Activated T-cell treated with anti-CD3 and anti-CD28 coated beads, Interleukin-2, amount 50 U/mL, for 48 hours (primary cell): ENCODE data around the gene FGF1.

Experiments
- DNase-seq, 2 experiments: peaks; one replicate each; pipeline ENCODE4 v3.0.0-alpha.2; 2020

The FGF1 gene

GRCh38 chr5:142696379-142696778 is 10.5 kb upstream of the FGF1 start:
- no peak for DNase-seq

GRCh38 chr5:142694092-142694856 is 8.4 kb upstream of the FGF1 start:
- DNase-seq = no peak

GRCh38 chr5:142692321-142692894 is 6.5 kb upstream of the FGF1 start:
- no peak for DNase-seq

- no peak for DNase-seq
These were observed 4.8 kb upstream of the FGF1 start for GRCh38 chr5:142690667-142691066.

GRCh38 chr5:142689081-142689480 is 3.2 kb upstream of the FGF1 start:
- DNase-seq = no peak

GRCh38 chr5:142688281-142688989 is 2.5 kb upstream of the FGF1 start:
- DNase-seq = no peak

GRCh38 chr5:142686968-142687367 is 1.1 kb upstream of the FGF1 start:
- no peak for DNase-seq

- no peak for DNase-seq
These were observed 382 bp upstream of the FGF1 start for GRCh38 chr5:142686210-142686734.

GRCh38 chr5:142684508-142685041 is 1.3 kb downstream of the FGF1 start:
- no peak for DNase-seq

- no peak for DNase-seq
These were observed 1.9 kb downstream of the FGF1 start for GRCh38 chr5:142683881-142684505.

- no peak for DNase-seq
These were observed 2.8 kb downstream of the FGF1 start for GRCh38 chr5:142683116-142683515.

- DNase-seq = no peak
These were observed 5.2 kb downstream of the FGF1 start for GRCh38 chr5:142680605-142681259.

GRCh38 chr5:142679744-142680143 is 6.1 kb downstream of the FGF1 start:
- no peak for DNase-seq

GRCh38 chr5:142678529-142678928 is 7.4 kb downstream of the FGF1 start:
- no peak for DNase-seq

GRCh38 chr5:142677198-142677597 is 8.7 kb downstream of the FGF1 start:
- DNase-seq = no peak

GRCh38 chr5:142676318-142676717 is 9.6 kb downstream of the FGF1 start:
- no peak for DNase-seq

GRCh38 chr5:142674531-142675469 is 11.1 kb downstream of the FGF1 start:
- DNase-seq = no peak

- no peak for DNase-seq
These were observed 14.1 kb downstream of the FGF1 start for GRCh38 chr5:142671801-142672200.

GRCh38 chr5:142671266-142671665 is 14.6 kb downstream of the FGF1 start:
- no peak for DNase-seq

- DNase-seq = no peak
These were observed 15.1 kb downstream of the FGF1 start for GRCh38 chr5:142670804-142671203.

GRCh38 chr5:142669477-142669876 is 16.4 kb downstream of the FGF1 start:
- no peak for DNase-seq
